WERI-Rb-1 (cell line): Measurements from ENCODE around the gene SLC12A7.
A peak's percentile ranks its signal among the peaks of the same experiment; 100 is the strongest.

Experiments
- DNase-seq: peaks from one replicate; pipeline ENCODE4 v3.0.0-alpha.2; 2020
- H3K27ac ChIP-seq: fragments of 250-450 bp; sonication (Bioruptor Pico); 2 replicates; pipeline ENCODE4 v1.5.1; 2020; ENCODE audit warnings: mild to moderate bottlenecking, moderate library complexity
- H3K27me3 ChIP-seq: fragments of 250-450 bp; sonication (Bioruptor Pico); 2 replicates; pipeline ENCODE4 v1.5.1; 2021; ENCODE audit warnings: mild to moderate bottlenecking, low read depth, moderate library complexity; ENCODE audit not compliant: insufficient read depth, severe bottlenecking
- H3K36me3 ChIP-seq: fragments of 250-450 bp; sonication (Bioruptor Pico); 2 replicates; pipeline ENCODE4 v1.5.1; 2020; ENCODE audit warnings: mild to moderate bottlenecking, moderate library complexity
- H3K4me3 ChIP-seq: 2 replicates; pipeline ENCODE4 v1.5.1; 2011; ENCODE audit warnings: low read depth, mild to moderate bottlenecking, control low read depth, low read length
- H3K9me3 ChIP-seq: fragments of 250-450 bp; sonication (Bioruptor Pico); 2 replicates; pipeline ENCODE4 v1.5.1; 2021; ENCODE audit warnings: mild to moderate bottlenecking, moderate library complexity; ENCODE audit not compliant: severe bottlenecking
- TF ChIP-seq, protein P1 (sequence below): IDR thresholded peaks from 2 replicates; pipeline ENCODE4 v1.5.1; 2011; ENCODE audit warnings: low read depth, mild to moderate bottlenecking, control low read depth, inconsistent platforms, low read length

The SLC12A7 gene

GRCh38 chr5:1094670-1095190 lies 17.1 kb downstream of the SLC12A7 start:
- no peaks in the 10 kb centered on the region for H3K9me3 ChIP-seq
- no peaks in the 10 kb centered on the region for H3K27me3 ChIP-seq
- peak overlapping the region; percentile 51 for H3K27ac ChIP-seq
- DNase-seq = no peak
- H3K36me3 ChIP-seq = peaks cover 59% of the 10 kb centered on the region
- no peak overlapping the region for H3K4me3 ChIP-seq
- TF ChIP-seq, protein P1, sequence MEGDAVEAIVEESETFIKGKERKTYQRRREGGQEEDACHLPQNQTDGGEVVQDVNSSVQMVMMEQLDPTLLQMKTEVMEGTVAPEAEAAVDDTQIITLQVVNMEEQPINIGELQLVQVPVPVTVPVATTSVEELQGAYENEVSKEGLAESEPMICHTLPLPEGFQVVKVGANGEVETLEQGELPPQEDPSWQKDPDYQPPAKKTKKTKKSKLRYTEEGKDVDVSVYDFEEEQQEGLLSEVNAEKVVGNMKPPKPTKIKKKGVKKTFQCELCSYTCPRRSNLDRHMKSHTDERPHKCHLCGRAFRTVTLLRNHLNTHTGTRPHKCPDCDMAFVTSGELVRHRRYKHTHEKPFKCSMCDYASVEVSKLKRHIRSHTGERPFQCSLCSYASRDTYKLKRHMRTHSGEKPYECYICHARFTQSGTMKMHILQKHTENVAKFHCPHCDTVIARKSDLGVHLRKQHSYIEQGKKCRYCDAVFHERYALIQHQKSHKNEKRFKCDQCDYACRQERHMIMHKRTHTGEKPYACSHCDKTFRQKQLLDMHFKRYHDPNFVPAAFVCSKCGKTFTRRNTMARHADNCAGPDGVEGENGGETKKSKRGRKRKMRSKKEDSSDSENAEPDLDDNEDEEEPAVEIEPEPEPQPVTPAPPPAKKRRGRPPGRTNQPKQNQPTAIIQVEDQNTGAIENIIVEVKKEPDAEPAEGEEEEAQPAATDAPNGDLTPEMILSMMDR = no peak

DNA sequence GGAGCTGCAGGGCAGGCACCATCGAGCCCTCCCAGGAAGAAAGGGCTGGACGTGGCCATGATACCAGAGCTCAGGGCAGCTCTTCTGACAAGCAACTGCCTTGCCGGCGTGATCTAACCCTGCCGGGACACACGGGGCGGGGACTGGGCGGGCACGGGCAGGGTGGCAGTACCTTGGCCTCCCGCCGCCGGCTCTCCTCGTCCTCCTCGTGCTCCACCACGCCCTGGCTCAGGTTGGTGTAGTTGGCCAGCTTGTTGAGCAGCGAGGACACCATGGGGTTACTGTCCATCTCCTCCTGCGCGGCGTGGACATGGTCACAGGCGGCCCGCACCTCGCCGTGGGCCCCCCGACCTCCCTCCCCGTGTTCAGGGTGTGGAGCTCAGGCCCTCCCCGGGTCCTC lies 18.5 kb downstream of the SLC12A7 start:
- TF ChIP-seq, protein P1 = no peak
- Histone ChIP-seq H3K27me3 (no peaks in the 10 kb centered on the region), H3K27ac (peak overlapping the region; percentile 51; the same call in 1 of the 2 replicates), H3K4me3 (no peak overlapping the region), H3K9me3 (no peaks in the 10 kb centered on the region), H3K36me3 (peaks cover 71% of the 10 kb centered on the region)
- no peak for DNase-seq

DNA sequence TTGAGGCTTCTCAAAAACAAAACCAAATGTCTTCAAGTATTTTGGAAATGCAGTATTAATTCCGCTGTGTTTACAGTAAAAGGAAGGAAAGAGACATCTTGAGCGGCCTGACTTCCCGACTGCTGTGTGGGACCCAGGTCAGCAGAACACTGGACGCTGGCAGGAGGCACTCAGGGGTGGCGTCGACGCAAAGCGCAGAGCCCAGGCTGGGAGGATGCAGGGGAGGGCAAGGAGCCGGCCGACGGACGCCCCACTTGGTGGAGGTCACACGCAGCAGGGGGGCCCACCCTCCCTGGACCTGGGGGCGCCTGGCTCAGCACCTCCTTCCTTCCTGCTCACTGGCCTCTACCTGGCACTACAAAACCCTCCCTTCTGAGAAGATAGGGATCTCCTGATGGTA lies 19.7 kb downstream of the SLC12A7 start:
- no peak overlapping the region for H3K27ac ChIP-seq
- H3K36me3 ChIP-seq = peaks cover 81% of the 10 kb centered on the region
- H3K9me3 ChIP-seq = no peaks in the 10 kb centered on the region
- no peak for DNase-seq
- no peaks in the 10 kb centered on the region for H3K27me3 ChIP-seq
- no peak overlapping the region for H3K4me3 ChIP-seq
- TF ChIP-seq, protein P1 = no peak

DNA sequence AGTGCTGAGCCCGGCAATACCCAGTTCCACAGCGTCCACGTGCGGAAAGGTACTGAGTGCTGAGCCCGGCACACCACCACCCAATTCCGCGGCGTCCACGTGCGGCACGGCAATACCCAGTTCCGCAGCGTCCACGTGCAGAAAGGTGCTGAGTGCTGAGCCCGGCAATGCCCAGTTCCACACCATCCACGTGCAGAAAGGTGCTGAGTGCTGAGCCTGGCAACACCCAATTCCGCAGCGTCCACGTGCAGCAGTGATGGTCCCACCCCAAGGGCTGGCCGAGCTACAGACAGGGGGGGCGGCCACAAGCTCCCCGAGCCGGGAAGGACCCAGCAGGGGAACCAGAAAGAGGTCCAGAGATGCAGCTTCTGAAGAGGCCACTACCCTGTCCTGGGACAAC lies 20.2 kb downstream of the SLC12A7 start:
- no peak for DNase-seq
- TF ChIP-seq, protein P1 = no peak
- Histone ChIP-seq H3K36me3 (peaks cover 85% of the 10 kb centered on the region), H3K27ac (no peak overlapping the region), H3K4me3 (no peak overlapping the region), H3K27me3 (no peaks in the 10 kb centered on the region), H3K9me3 (no peaks in the 10 kb centered on the region)

DNA sequence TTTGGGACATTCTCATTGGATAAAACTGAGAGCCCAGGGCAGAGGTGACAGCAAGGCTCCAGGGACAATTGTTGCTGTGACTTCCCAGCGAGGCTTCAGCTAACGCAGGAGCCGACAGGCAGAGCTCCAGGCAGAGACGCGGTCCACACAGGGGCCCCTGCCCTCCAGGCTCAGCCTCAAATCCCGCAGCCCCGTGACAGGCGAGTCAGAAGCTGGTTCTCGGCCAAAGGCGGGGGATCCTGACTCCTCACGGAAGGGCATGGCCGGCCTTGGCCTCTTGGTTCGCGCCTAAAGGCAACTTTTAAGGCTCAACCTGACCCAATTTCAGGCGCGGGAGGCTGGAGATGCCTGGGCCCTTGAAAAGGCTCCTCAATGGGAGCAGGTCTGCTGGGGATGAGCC lies 21.3 kb downstream of the SLC12A7 start:
- Histone ChIP-seq H3K36me3 (peaks cover 86% of the 10 kb centered on the region), H3K4me3 (no peak overlapping the region), H3K27me3 (no peaks in the 10 kb centered on the region), H3K9me3 (no peaks in the 10 kb centered on the region), H3K27ac (no peak overlapping the region)
- TF ChIP-seq, protein P1 = no peak
- DNase-seq = no peak

DNA sequence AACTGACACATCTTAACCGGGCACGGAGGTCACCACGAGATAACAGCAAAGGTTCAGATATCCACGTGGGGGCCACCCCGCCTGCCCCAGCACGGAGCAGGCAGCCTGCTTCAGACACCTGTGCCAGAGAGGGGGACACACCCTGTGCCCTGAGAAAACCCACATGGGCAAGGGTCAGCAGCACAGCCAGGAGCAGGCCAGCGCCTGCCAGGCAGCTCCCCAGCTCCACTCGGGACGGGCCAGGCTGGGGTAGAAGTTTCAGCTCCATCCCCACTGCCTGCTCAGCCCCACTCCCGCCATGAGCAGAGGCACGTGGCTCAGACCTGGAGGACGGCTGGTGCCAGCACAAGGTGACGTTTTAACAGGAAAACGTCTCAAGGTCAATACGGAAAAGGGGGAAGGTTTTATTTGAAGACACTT lies 22.2 kb downstream of the SLC12A7 start:
- Histone ChIP-seq H3K27me3 (no peaks in the 10 kb centered on the region), H3K36me3 (peaks cover 93% of the 10 kb centered on the region), H3K9me3 (no peaks in the 10 kb centered on the region), H3K4me3 (no peak overlapping the region), H3K27ac (no peak overlapping the region)
- DNase-seq = no peak
- TF ChIP-seq, protein P1 = no peak
